ENCODE results near the gene ATP6V1B1.

DNA sequence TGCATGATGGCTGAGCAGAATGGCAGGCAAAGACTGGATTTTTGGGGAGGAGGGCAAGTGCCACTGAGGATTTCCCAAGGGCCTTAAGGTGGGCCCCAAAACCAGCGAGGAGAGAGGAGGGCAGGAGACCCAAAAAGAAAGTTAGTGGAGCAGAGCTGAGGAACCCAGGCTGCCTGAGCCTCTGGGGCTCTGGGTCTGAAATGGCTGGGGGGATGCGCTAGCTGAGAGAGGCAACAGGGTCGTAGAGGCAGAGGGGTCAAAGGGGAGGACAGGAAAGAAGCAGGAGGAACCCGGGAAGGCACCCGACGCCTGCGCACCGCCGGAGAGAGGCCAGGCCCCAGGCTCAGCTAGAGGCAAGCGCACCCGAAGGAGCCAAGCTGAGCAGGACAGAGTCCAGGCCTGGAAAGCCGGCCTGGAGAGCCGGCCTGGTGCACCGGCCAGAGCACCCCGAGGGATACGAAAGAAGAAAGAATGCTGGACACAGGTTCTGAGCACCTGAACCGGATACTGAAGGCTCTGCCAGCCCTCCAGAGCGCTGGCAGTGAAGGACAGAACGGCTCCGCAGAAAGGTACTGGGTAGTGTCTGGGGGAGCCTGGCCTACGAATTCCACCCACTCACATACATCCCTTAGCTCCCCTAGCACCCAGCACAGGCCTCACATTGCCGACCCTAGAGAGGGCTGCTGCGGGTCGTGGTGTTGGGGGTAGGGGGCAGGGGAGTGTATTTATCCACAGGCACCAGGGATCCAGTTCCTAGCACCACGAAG is 39.5 kb upstream of the ATP6V1B1 start:
- TF ChIP-seq EZH2 (IDR thresholded peaks at IDR 0.05; ENCODE audit: low read length, missing control alignments) = peak; percentile 24
- TF ChIP-seq, protein P1, sequence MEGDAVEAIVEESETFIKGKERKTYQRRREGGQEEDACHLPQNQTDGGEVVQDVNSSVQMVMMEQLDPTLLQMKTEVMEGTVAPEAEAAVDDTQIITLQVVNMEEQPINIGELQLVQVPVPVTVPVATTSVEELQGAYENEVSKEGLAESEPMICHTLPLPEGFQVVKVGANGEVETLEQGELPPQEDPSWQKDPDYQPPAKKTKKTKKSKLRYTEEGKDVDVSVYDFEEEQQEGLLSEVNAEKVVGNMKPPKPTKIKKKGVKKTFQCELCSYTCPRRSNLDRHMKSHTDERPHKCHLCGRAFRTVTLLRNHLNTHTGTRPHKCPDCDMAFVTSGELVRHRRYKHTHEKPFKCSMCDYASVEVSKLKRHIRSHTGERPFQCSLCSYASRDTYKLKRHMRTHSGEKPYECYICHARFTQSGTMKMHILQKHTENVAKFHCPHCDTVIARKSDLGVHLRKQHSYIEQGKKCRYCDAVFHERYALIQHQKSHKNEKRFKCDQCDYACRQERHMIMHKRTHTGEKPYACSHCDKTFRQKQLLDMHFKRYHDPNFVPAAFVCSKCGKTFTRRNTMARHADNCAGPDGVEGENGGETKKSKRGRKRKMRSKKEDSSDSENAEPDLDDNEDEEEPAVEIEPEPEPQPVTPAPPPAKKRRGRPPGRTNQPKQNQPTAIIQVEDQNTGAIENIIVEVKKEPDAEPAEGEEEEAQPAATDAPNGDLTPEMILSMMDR (conservative IDR thresholded peaks at IDR 0.05 in 1 of 2, IDR thresholded peaks at IDR 0.05 in 1 of 2; ENCODE audit: low read depth in 1 of 2, low read length in 2 of 2) = no peak

Measured in fibroblast of lung (primary cell).